Measurements from ENCODE around the gene LARP6.

GRCh38 chr15:70827721-70828120 is 26.2 kb downstream of the LARP6 start:
- TF ChIP-seq ZNF8 (CRISPR knock-in tag; IDR thresholded peaks at IDR 0.05) = no peak
- TF ChIP-seq, protein P1, sequence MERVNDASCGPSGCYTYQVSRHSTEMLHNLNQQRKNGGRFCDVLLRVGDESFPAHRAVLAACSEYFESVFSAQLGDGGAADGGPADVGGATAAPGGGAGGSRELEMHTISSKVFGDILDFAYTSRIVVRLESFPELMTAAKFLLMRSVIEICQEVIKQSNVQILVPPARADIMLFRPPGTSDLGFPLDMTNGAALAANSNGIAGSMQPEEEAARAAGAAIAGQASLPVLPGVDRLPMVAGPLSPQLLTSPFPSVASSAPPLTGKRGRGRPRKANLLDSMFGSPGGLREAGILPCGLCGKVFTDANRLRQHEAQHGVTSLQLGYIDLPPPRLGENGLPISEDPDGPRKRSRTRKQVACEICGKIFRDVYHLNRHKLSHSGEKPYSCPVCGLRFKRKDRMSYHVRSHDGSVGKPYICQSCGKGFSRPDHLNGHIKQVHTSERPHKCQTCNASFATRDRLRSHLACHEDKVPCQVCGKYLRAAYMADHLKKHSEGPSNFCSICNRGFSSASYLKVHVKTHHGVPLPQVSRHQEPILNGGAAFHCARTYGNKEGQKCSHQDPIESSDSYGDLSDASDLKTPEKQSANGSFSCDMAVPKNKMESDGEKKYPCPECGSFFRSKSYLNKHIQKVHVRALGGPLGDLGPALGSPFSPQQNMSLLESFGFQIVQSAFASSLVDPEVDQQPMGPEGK (CRISPR knock-in tag; IDR thresholded peaks at IDR 0.05; ENCODE audit: borderline replicate concordance) = no peak
- TF ChIP-seq, protein P2, sequence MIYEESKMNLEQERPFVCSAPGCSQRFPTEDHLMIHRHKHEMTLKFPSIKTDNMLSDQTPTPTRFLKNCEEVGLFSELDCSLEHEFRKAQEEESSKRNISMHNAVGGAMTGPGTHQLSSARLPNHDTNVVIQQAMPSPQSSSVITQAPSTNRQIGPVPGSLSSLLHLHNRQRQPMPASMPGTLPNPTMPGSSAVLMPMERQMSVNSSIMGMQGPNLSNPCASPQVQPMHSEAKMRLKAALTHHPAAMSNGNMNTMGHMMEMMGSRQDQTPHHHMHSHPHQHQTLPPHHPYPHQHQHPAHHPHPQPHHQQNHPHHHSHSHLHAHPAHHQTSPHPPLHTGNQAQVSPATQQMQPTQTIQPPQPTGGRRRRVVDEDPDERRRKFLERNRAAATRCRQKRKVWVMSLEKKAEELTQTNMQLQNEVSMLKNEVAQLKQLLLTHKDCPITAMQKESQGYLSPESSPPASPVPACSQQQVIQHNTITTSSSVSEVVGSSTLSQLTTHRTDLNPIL (CRISPR knock-in tag; IDR thresholded peaks at IDR 0.05; ENCODE audit: low read depth) = no peak
- TF ChIP-seq PPARA (CRISPR knock-in tag; IDR thresholded peaks at IDR 0.05; ENCODE audit: borderline replicate concordance) = no peak
- no peak for TF ChIP-seq ZFP30 (CRISPR knock-in tag; IDR thresholded peaks at IDR 0.05)
- TF ChIP-seq RARB (CRISPR knock-in tag; IDR thresholded peaks at IDR 0.05) = no peak
- no peak for TF ChIP-seq OSR1 (CRISPR knock-in tag; IDR thresholded peaks at IDR 0.05)
- no peak for TF ChIP-seq ZFP3 (CRISPR knock-in tag; IDR thresholded peaks at IDR 0.05)
